Parathyroid adenoma (tissue), 2 donors: ENCODE results near the gene GLIPR2.
A peak's percentile ranks its signal among the peaks of the same experiment; 100 is the strongest.

Source experiments
- H2AFZ ChIP-seq: fragments of 300-600 bp; sonication (generic); one replicate; pipeline ENCODE4 v1.7.0; 2017; ENCODE audit warnings: antibody characterized with exemption, mild to moderate bottlenecking
- H3K27ac ChIP-seq: fragments of 300-600 bp; sonication (generic); one replicate; pipeline ENCODE4 v1.7.0; 2017
- H3K27me3 ChIP-seq: fragments of 300-600 bp; sonication (generic); one replicate; pipeline ENCODE4 v1.7.0; 2017; ENCODE audit warnings: low read length; ENCODE audit not compliant: control insufficient read depth, insufficient read depth
- H3K36me3 ChIP-seq: fragments of 300-600 bp; sonication (generic); one replicate; pipeline ENCODE4 v1.7.0; 2017; ENCODE audit warnings: low read length; ENCODE audit not compliant: control insufficient read depth, insufficient read depth
- H3K4me1 ChIP-seq: fragments of 300-600 bp; sonication (generic); one replicate; pipeline ENCODE4 v1.7.0; 2017; ENCODE audit warnings: control low read depth
- H3K4me2 ChIP-seq: fragments of 300-600 bp; sonication (generic); one replicate; pipeline ENCODE4 v1.7.0; 2017; ENCODE audit warnings: low read length
- H3K4me3 ChIP-seq: fragments of 300-600 bp; sonication (generic); one replicate; pipeline ENCODE4 v1.7.0; 2017; ENCODE audit warnings: low read depth, low read length
- H3K79me2 ChIP-seq: fragments of 300-600 bp; sonication (generic); one replicate; pipeline ENCODE4 v1.7.0; 2017; ENCODE audit warnings: control low read depth
- H3K9ac ChIP-seq: fragments of 300-600 bp; sonication (generic); one replicate; pipeline ENCODE4 v1.7.0; 2017; ENCODE audit warnings: mild to moderate bottlenecking
- H3K9me3 ChIP-seq: fragments of 300-600 bp; sonication (generic); one replicate; pipeline ENCODE4 v1.7.0; 2017; ENCODE audit warnings: low read length; ENCODE audit not compliant: control insufficient read depth
- CTCF ChIP-seq: fragments of 300-600 bp; sonication (generic); IDR thresholded peaks from one replicate; pipeline ENCODE4 v1.7.0; 2017; ENCODE audit warnings: antibody characterized with exemption, mild to moderate bottlenecking
- donor health status: primary hyperparathyroidism.

GLIPR2 gene

DNA sequence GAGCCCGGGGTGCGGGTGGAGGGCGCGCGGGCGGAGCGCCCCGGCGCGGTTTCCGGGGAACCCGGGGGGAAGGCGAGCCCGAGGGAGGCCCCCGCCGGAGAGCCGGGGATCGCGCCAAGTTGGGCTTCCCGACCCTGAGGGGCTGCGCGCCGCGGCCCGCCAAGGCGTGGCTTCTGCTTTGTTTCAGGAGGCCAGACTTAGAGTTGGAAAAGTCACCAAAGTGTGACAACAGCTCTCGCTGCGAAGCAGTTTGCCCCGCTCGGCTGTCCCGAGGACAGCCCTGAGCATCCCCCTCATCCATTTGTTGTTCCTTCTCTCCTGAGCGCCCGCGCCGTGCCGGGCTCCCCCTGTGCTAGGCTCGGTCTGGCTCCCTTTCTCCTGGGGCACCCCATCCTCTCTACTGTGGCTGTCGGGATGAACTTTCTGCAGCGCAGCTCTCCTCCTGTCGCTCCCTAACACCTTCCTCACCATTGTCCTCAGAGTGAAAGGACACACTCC is 410 bp downstream of the GLIPR2 start:
- no peak overlapping the region for H3K9ac ChIP-seq
- H3K27ac ChIP-seq: no peak overlapping the region
- no peak for TF ChIP-seq CTCF
- H3K9me3 ChIP-seq: no peaks in the 10 kb centered on the region
- H3K4me1 ChIP-seq: no peaks in the 10 kb centered on the region
- peak overlapping the region; percentile 79 for H2AFZ ChIP-seq
- peak overlapping the region; percentile 93 for H3K4me2 ChIP-seq
- no peaks in the 10 kb centered on the region for H3K36me3 ChIP-seq
- H3K79me2 ChIP-seq: no peaks in the 10 kb centered on the region
- peak overlapping the region; percentile 66 for H3K4me3 ChIP-seq
- H3K27me3 ChIP-seq: no peaks in the 10 kb centered on the region

DNA sequence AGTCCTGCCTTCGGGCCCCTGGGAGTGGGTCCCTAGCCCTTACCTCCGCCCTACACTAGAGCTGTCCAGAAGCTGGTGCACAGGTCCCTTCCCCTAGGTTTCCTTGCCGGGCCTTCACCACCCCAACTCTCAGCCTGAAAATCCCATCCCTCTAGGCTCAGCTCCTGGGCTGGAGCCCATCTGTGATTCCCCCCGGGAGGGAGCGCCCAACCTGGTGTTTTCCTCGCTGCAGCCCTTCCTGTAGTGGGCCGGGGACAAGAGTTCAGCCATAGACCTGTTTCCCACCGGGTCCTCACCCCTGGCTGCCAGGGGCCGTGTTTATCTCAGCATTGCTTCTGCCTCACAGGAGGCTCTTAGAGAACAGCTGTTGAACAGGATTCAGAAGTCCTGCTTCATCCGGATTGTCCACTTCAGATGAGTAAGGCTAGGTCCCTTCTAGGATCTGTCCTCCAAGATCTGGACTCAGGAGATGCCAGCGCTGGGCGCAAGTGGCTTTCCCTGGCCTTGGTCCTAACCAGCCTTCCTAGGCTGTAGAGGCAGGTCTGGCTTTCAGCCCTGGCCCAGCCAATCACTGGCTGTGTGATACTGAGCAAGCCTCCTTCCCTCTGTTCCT is 965 bp downstream of the GLIPR2 start:
- no peaks in the 10 kb centered on the region for H3K9me3 ChIP-seq
- H3K27me3 ChIP-seq: no peaks in the 10 kb centered on the region
- no peak for TF ChIP-seq CTCF
- peak overlapping the region; percentile 79 for H2AFZ ChIP-seq
- H3K4me3 ChIP-seq: peak overlapping the region; percentile 66
- no peak overlapping the region for H3K9ac ChIP-seq
- no peaks in the 10 kb centered on the region for H3K36me3 ChIP-seq
- no peak overlapping the region for H3K27ac ChIP-seq
- H3K4me1 ChIP-seq: no peaks in the 10 kb centered on the region
- H3K4me2 ChIP-seq: peak overlapping the region; percentile 93
- no peaks in the 10 kb centered on the region for H3K79me2 ChIP-seq

- no peak for TF ChIP-seq CTCF
- no peaks in the 10 kb centered on the region for H3K36me3 ChIP-seq
- H2AFZ ChIP-seq: no peak overlapping the region
- H3K4me2 ChIP-seq: no peak overlapping the region
- no peaks in the 10 kb centered on the region for H3K27me3 ChIP-seq
- no peak overlapping the region for H3K4me3 ChIP-seq
- no peaks in the 10 kb centered on the region for H3K79me2 ChIP-seq
- H3K27ac ChIP-seq: no peak overlapping the region
- no peak overlapping the region for H3K9ac ChIP-seq
- H3K4me1 ChIP-seq: no peaks in the 10 kb centered on the region
- H3K9me3 ChIP-seq: no peaks in the 10 kb centered on the region
Observed at GRCh38 chr9:36138496-36138895, 2.0 kb downstream of the GLIPR2 start.

DNA sequence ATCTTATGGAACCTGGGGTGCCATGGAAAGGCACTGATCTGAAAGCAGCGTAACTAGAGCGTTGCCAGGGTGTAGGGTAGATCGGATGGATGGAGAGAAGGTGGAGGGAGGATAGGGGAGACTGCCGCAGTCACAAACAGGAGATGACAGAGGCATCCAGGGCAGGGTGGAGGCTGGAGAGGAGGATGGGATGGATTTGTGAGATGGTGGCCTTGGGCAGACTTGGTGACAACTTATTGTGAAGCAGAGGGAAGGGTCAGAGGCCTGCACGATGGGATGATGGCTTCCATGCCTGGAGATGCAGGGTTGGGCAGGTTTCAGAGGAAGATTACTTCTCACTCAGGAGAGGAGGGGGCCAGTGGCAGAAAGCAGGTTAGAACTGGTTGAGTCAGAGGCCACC is 2.4 kb downstream of the GLIPR2 start:
- H3K4me2 ChIP-seq: no peak overlapping the region
- no peaks in the 10 kb centered on the region for H3K79me2 ChIP-seq
- no peaks in the 10 kb centered on the region for H3K36me3 ChIP-seq
- no peaks in the 10 kb centered on the region for H3K9me3 ChIP-seq
- H2AFZ ChIP-seq: no peak overlapping the region
- no peaks in the 10 kb centered on the region for H3K4me1 ChIP-seq
- no peaks in the 10 kb centered on the region for H3K27me3 ChIP-seq
- no peak for TF ChIP-seq CTCF
- H3K4me3 ChIP-seq: no peak overlapping the region
- H3K27ac ChIP-seq: no peak overlapping the region
- no peak overlapping the region for H3K9ac ChIP-seq
